G401 (cell line): Measurements from ENCODE around the gene ZFYVE28. TPM values are rescaled to one million over a fixed set of nuclear protein-coding genes. Genes with fewer than 3 reads are reported as not detected.

ENCODE experiments used
- DNase-seq: peaks from one replicate; pipeline ENCODE4 v3.0.0-alpha.2; 2015; ENCODE audit warnings: low spot score
- in situ Hi-C: cut with HindIII; loops from 2 replicates; pipeline ENCODE4 v1.10.0; 2016; ENCODE audit warnings: low sequenced_read_pairs, mixed read lengths
- total RNA-seq: library from RNA; depleted of rRNA; stranded (reverse); fragments of >200 nt; shearing (Covaris generic); gene quantifications from 2 replicates; pipeline ENCODE4 v1.2.3, GENCODE V29; 2014

Gene ZFYVE28
- total RNA-seq, 1 experiment from 2014 or later, result 11.4 TPM

- DNase-seq, result peak; percentile 82
These were observed 75.0 kb downstream of the ZFYVE28 start for GRCh38 chr4:2343476-2343875.

GRCh38 chr4:2341911-2342652, 76.4 kb downstream of the ZFYVE28 start:
- in situ Hi-C loops, result no loop called here
- no peak for DNase-seq

More at GRCh38 chr4:2343476-2343875, 75.0 kb downstream of the ZFYVE28 start:
- in situ Hi-C loops, result no loop called here

- no peak for DNase-seq
- in situ Hi-C loops, result no loop called here
These were observed 77.1 kb downstream of the ZFYVE28 start for GRCh38 chr4:2341261-2341841.

GRCh38 chr4:2340272-2341061, 78.0 kb downstream of the ZFYVE28 start:
- in situ Hi-C loops, result no loop called here
- DNase-seq, result no peak

- in situ Hi-C loops, result no loop called here
- DNase-seq, result peak; percentile 80
These were observed 78.8 kb downstream of the ZFYVE28 start for GRCh38 chr4:2339458-2340271.

- peak; percentile 59 for DNase-seq
These were observed 79.5 kb downstream of the ZFYVE28 start for GRCh38 chr4:2338754-2339457.

GRCh38 chr4:2337896-2338295, 80.5 kb downstream of the ZFYVE28 start:
- DNase-seq, result no peak
- in situ Hi-C loops, result no loop called here

More at GRCh38 chr4:2338754-2339457, 79.5 kb downstream of the ZFYVE28 start:
- in situ Hi-C loops, result no loop called here

- no peak for DNase-seq
- in situ Hi-C loops, result no loop called here
These were observed 81.2 kb downstream of the ZFYVE28 start for GRCh38 chr4:2337131-2337723.

GRCh38 chr4:2336659-2337058, 81.8 kb downstream of the ZFYVE28 start:
- in situ Hi-C loops, result no loop called here
- DNase-seq, result no peak

- in situ Hi-C loops, result no loop called here
- no peak for DNase-seq
These were observed 82.7 kb downstream of the ZFYVE28 start for GRCh38 chr4:2335729-2336101.

- in situ Hi-C loops, result no loop called here
- no peak for DNase-seq
These were observed 83.4 kb downstream of the ZFYVE28 start for GRCh38 chr4:2334826-2335728.

GRCh38 chr4:2333916-2334644, 84.4 kb downstream of the ZFYVE28 start:
- DNase-seq, result no peak
- in situ Hi-C loops, result no loop called here

- no peak for DNase-seq
- in situ Hi-C loops, result no loop called here
These were observed 85.0 kb downstream of the ZFYVE28 start for GRCh38 chr4:2333356-2333841.

- DNase-seq, result no peak
- in situ Hi-C loops, result no loop called here
These were observed 85.5 kb downstream of the ZFYVE28 start for GRCh38 chr4:2332976-2333319.

GRCh38 chr4:2332201-2332975, 86.1 kb downstream of the ZFYVE28 start:
- in situ Hi-C loops, result no loop called here
- no peak for DNase-seq
